ENCODE data around the gene TMEM19.

DNA sequence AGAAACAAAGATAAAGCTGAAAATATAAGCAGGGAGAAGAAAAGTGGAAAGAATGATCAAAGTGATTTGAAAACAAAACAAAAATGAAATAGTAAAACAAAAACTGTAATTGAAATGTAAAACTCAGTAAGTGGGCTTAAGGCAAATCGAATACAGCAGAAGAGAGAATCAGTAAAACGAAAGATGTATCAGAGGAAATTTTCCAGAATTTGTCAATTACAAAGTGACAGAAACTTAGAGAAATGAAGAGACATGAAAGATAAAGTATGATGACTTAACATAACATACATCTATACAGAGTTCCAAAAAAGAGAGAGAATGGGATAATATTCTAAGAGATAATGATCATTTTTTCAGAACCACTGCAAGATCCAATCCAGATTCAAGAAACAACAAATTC, 32.7 kb upstream of the TMEM19 start:
- TF ChIP-seq GATA2 (IDR thresholded peaks at IDR 0.05; ENCODE audit: low read depth, low read length) (no peak), GATA3 (IDR thresholded peaks at IDR 0.05; ENCODE audit: low read depth, low read length) (no peak)
